Mucosa of rectum (tissue), 2 donors: ENCODE results near the gene KATNBL1.
"Not testable (repeated sequence)": the region's sequence is repeated elsewhere in the genome, so short reads cannot be mapped to it uniquely, and the experiment has no call there.

ENCODE experiments used
- H3K27ac ChIP-seq, 2 donors: one replicate each; pipeline ENCODE4 v1.7.0; 2013; ENCODE audit warnings: inconsistent platforms in 2 of 2, low read depth in 2 of 2, low read length in 2 of 2
- H3K27me3 ChIP-seq, 2 donors: one replicate each; pipeline ENCODE4 v1.7.0; 2013; ENCODE audit warnings: low read length in 2 of 2; ENCODE audit not compliant: control insufficient read depth in 2 of 2, insufficient read depth in 2 of 2
- H3K36me3 ChIP-seq, 2 donors: one replicate each; pipeline ENCODE4 v1.7.0; 2013; ENCODE audit warnings: low read length in 2 of 2; ENCODE audit not compliant: control insufficient read depth in 2 of 2, insufficient read depth in 2 of 2
- H3K4me1 ChIP-seq, 2 donors: one replicate each; pipeline ENCODE4 v1.7.0; 2013; ENCODE audit warnings: low read length in 2 of 2, mild to moderate bottlenecking in 1 of 2; ENCODE audit not compliant: control insufficient read depth in 2 of 2, insufficient read depth in 2 of 2
- H3K4me3 ChIP-seq, 2 donors: one replicate each; pipeline ENCODE4 v1.7.0; 2013; ENCODE audit warnings: low read length in 2 of 2
- H3K9ac ChIP-seq, 2 donors: one replicate each; pipeline ENCODE4 v1.7.0; 2013; ENCODE audit warnings: low read length in 2 of 2, low read depth in 1 of 2, mild to moderate bottlenecking in 1 of 2
- H3K9me3 ChIP-seq, 2 donors: one replicate each; pipeline ENCODE4 v1.7.0; 2013; ENCODE audit warnings: low read length in 2 of 2; ENCODE audit not compliant: control insufficient read depth in 2 of 2
- donor health status: healthy.
- donor health status: Normal muscosa, but diverticular disease.

KATNBL1 gene

GRCh38 chr15:34203305-34203704 is 6.6 kb downstream of the KATNBL1 start:
- H3K4me3 ChIP-seq, result no peak overlapping the region
- no peaks in the 10 kb centered on the region for H3K27me3 ChIP-seq
- no peak overlapping the region for H3K9ac ChIP-seq
- H3K4me1 ChIP-seq, result no peaks in the 10 kb centered on the region
- H3K27ac ChIP-seq, result no peak overlapping the region
- H3K36me3 ChIP-seq, result peaks cover 0 to 2% of the 10 kb centered on the region in 2 donors
- no peaks in the 10 kb centered on the region for H3K9me3 ChIP-seq

- not testable (repeated sequence) for H3K9me3 ChIP-seq, H3K9ac ChIP-seq, H3K4me1 ChIP-seq, H3K4me3 ChIP-seq, H3K27me3 ChIP-seq, H3K36me3 ChIP-seq, H3K27ac ChIP-seq
Measured at GRCh38 chr15:34193272-34193671, 16.6 kb downstream of the KATNBL1 start.

- no peak overlapping the region for H3K27ac ChIP-seq
- H3K9me3 ChIP-seq, result no peaks in the 10 kb centered on the region
- H3K4me1 ChIP-seq, result no peaks in the 10 kb centered on the region
- no peak overlapping the region for H3K4me3 ChIP-seq
- no peaks in the 10 kb centered on the region for H3K27me3 ChIP-seq
- no peaks in the 10 kb centered on the region for H3K36me3 ChIP-seq
- H3K9ac ChIP-seq, result no peak overlapping the region
Measured at GRCh38 chr15:34188711-34189110, 21.2 kb downstream of the KATNBL1 start.

GRCh38 chr15:34185666-34186065 is 24.2 kb downstream of the KATNBL1 start:
- Histone ChIP-seq H3K9ac (no peak overlapping the region), H3K27ac (no peak overlapping the region), H3K9me3 (no peaks in the 10 kb centered on the region), H3K27me3 (no peaks in the 10 kb centered on the region), H3K4me1 (no peaks in the 10 kb centered on the region), H3K4me3 (no peak overlapping the region), H3K36me3 (no peaks in the 10 kb centered on the region)

GRCh38 chr15:34182942-34183341 is 27.0 kb downstream of the KATNBL1 start:
- no peak overlapping the region for H3K4me3 ChIP-seq

GRCh38 chr15:34179234-34179633 is 30.7 kb downstream of the KATNBL1 start:
- no peak overlapping the region for H3K9ac ChIP-seq
- no peaks in the 10 kb centered on the region for H3K36me3 ChIP-seq
- no peak overlapping the region for H3K27ac ChIP-seq
- H3K4me1 ChIP-seq, result no peaks in the 10 kb centered on the region
- no peak overlapping the region for H3K4me3 ChIP-seq
- H3K9me3 ChIP-seq, result no peaks in the 10 kb centered on the region
- H3K27me3 ChIP-seq, result no peaks in the 10 kb centered on the region

More at GRCh38 chr15:34182942-34183341, 27.0 kb downstream of the KATNBL1 start:
- Histone ChIP-seq H3K9me3 (no peaks in the 10 kb centered on the region), H3K27ac (no peak overlapping the region), H3K27me3 (no peaks in the 10 kb centered on the region), H3K36me3 (no peaks in the 10 kb centered on the region), H3K9ac (no peak overlapping the region), H3K4me1 (no peaks in the 10 kb centered on the region)

- peaks cover 13% of the 10 kb centered on the region in 2 donors for H3K36me3 ChIP-seq
- H3K9me3 ChIP-seq, H3K4me3 ChIP-seq, H3K27me3 ChIP-seq, H3K27ac ChIP-seq, H3K4me1 ChIP-seq, H3K9ac ChIP-seq: not testable (repeated sequence)
Measured at GRCh38 chr15:34165987-34166573, 43.8 kb downstream of the KATNBL1 start.

GRCh38 chr15:34161329-34161963 is 48.5 kb downstream of the KATNBL1 start:
- no peak overlapping the region for H3K9ac ChIP-seq
- no peak overlapping the region for H3K4me3 ChIP-seq
- H3K9me3 ChIP-seq, result peaks cover 6 to 7% of the 10 kb centered on the region in 2 donors
- no peaks in the 10 kb centered on the region for H3K27me3 ChIP-seq
- no peaks in the 10 kb centered on the region for H3K4me1 ChIP-seq
- H3K36me3 ChIP-seq, result peaks cover 17 to 23% of the 10 kb centered on the region in 2 donors
- no peak overlapping the region for H3K27ac ChIP-seq

GRCh38 chr15:34160735-34161134 is 49.2 kb downstream of the KATNBL1 start:
- Histone ChIP-seq H3K36me3 (peaks cover 19 to 29% of the 10 kb centered on the region in 2 donors), H3K4me3 (no peak overlapping the region), H3K27ac (no peak overlapping the region), H3K9ac (no peak overlapping the region), H3K9me3 (peaks cover 7 to 9% of the 10 kb centered on the region in 2 donors), H3K4me1 (no peaks in the 10 kb centered on the region), H3K27me3 (no peaks in the 10 kb centered on the region)

GRCh38 chr15:34158355-34158754 is 51.5 kb downstream of the KATNBL1 start:
- H3K4me3 ChIP-seq, result no peak overlapping the region
- no peak overlapping the region for H3K9ac ChIP-seq
- H3K27me3 ChIP-seq, result no peaks in the 10 kb centered on the region
- H3K4me1 ChIP-seq, result no peaks in the 10 kb centered on the region
- H3K36me3 ChIP-seq, result peaks cover 33 to 45% of the 10 kb centered on the region in 2 donors
- no peak overlapping the region for H3K27ac ChIP-seq
- H3K9me3 ChIP-seq, result peaks cover 17 to 20% of the 10 kb centered on the region in 2 donors
